Neural progenitor cell (in vitro differentiated cells): ENCODE results near the gene LIG1. TPM values are rescaled to one million over a fixed set of nuclear protein-coding genes. Genes with fewer than 3 reads are reported as not detected.
A peak's percentile ranks its signal among the peaks of the same experiment; 100 is the strongest.

ENCODE experiments used
- DNase-seq: peaks from one replicate; pipeline ENCODE4 v3.0.0-alpha.2; 2016; ENCODE audit warnings: low spot score
- H2AFZ ChIP-seq: fragments of 200-600 bp; sonication (generic); replicated peaks from 2 replicates; pipeline ENCODE4 v1.6.1; 2016; ENCODE audit warnings: antibody characterized with exemption
- H3F3A ChIP-seq: fragments of 200-600 bp; sonication (generic); 2 replicates; pipeline ENCODE4 v1.6.1; 2016; ENCODE audit warnings: antibody characterized with exemption, low read depth
- H3K27ac ChIP-seq: fragments of 200-600 bp; sonication (generic); 2 replicates; pipeline ENCODE4 v1.5.1; 2016; ENCODE audit warnings: mild to moderate bottlenecking
- H3K27me3 ChIP-seq: fragments of 200-600 bp; sonication (generic); 2 replicates; pipeline ENCODE4 v1.6.1; 2016; ENCODE audit warnings: mild to moderate bottlenecking, moderate library complexity
- H3K36me3 ChIP-seq: fragments of 200-600 bp; sonication (generic); 2 replicates; pipeline ENCODE4 v1.5.1; 2016
- H3K4me1 ChIP-seq: fragments of 200-600 bp; sonication (generic); 2 replicates; pipeline ENCODE4 v1.6.1; 2016; ENCODE audit warnings: mixed run types
- H3K4me2 ChIP-seq: fragments of 200-600 bp; sonication (generic); 2 replicates; pipeline ENCODE4 v1.6.1; 2016
- H3K4me3 ChIP-seq: fragments of 200-600 bp; sonication (generic); 2 replicates; pipeline ENCODE4 v1.5.1; 2016
- H3K79me2 ChIP-seq: fragments of 200-600 bp; sonication (generic); 2 replicates; pipeline ENCODE4 v1.6.1; 2016; ENCODE audit warnings: low read depth
- H3K9ac ChIP-seq: fragments of 200-600 bp; sonication (generic); 2 replicates; pipeline ENCODE4 v1.6.1; 2016
- H3K9me3 ChIP-seq: fragments of 200-600 bp; sonication (generic); 2 replicates; pipeline ENCODE4 v1.5.1; 2016; ENCODE audit warnings: low read depth
- H4K20me1 ChIP-seq: fragments of 200-600 bp; sonication (generic); 2 replicates; pipeline ENCODE4 v1.6.1; 2016; ENCODE audit warnings: low read depth
- H3K27ac Mint-ChIP-seq: 3 replicates; pipeline ENCODE4 v1.8.0; 2021; ENCODE audit warnings: mixed read lengths
- H3K27me3 Mint-ChIP-seq: 2 replicates; pipeline ENCODE4 v1.8.0; 2022; ENCODE audit warnings: low read depth, mild to moderate bottlenecking, inconsistent platforms, moderate library complexity, mixed read lengths; ENCODE audit not compliant: insufficient read depth
- H3K36me3 Mint-ChIP-seq: 3 replicates; pipeline ENCODE4 v1.8.0; 2021; ENCODE audit warnings: mixed read lengths
- H3K4me1 Mint-ChIP-seq: 3 replicates; pipeline ENCODE4 v1.8.0; 2021; ENCODE audit warnings: mixed read lengths
- H3K4me3 Mint-ChIP-seq: 3 replicates; pipeline ENCODE4 v1.8.0; 2021; ENCODE audit warnings: mild to moderate bottlenecking, moderate library complexity, mixed read lengths
- H3K9me3 Mint-ChIP-seq: 3 replicates; pipeline ENCODE4 v1.8.0; 2020; ENCODE audit warnings: mixed read lengths
- CTCF ChIP-seq: fragments of 200-600 bp; sonication (generic); IDR thresholded peaks from 2 replicates; pipeline ENCODE4 v1.5.1; 2017; ENCODE audit warnings: antibody characterized with exemption, mild to moderate bottlenecking
- EZH2 ChIP-seq: fragments of 200-600 bp; sonication (generic); IDR thresholded peaks from 2 replicates; pipeline ENCODE4 v1.6.1; 2017; ENCODE audit warnings: antibody characterized with exemption, mild to moderate bottlenecking, moderate library complexity
- EZH2phosphoT487 ChIP-seq: fragments of 200-600 bp; sonication (generic); IDR thresholded peaks from 2 replicates; pipeline ENCODE4 v1.6.1; 2017; ENCODE audit warnings: antibody characterized with exemption
- total RNA-seq: library from RNA; depleted of rRNA; stranded (reverse); fragments of >200 nt; gene quantifications from 2 replicates; pipeline ENCODE4 v1.2.3, GENCODE V29; 2015; ENCODE audit warnings: low replicate concordance

Gene LIG1
- total RNA-seq, 1 donor from 2014 or later: 40.0 TPM

DNA sequence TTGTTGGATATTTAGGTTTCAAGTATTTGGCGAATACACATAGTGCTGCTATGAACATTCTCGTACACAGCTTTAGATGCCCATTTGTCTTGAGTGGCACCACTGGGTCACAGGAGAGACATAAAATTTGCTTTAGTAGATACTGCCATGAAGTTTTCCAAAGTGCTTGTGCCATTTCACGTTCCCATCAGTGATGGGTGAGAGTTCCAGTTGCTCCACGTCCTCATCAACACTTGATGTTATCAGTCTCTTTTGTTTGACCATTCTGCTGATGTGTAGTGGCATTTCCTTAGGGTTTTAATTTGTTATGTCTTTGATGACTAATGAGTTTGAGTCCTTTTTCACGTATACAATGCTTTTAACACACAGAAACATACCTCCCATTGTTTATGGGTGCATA is 11.4 kb upstream of the LIG1 start:
- no peak for TF ChIP-seq EZH2
- TF ChIP-seq EZH2phosphoT487: no peak
- no peak for TF ChIP-seq CTCF
- no peak for DNase-seq
- peaks cover 3% of the 10 kb centered on the region for H3K27me3 Mint-ChIP-seq

DNA sequence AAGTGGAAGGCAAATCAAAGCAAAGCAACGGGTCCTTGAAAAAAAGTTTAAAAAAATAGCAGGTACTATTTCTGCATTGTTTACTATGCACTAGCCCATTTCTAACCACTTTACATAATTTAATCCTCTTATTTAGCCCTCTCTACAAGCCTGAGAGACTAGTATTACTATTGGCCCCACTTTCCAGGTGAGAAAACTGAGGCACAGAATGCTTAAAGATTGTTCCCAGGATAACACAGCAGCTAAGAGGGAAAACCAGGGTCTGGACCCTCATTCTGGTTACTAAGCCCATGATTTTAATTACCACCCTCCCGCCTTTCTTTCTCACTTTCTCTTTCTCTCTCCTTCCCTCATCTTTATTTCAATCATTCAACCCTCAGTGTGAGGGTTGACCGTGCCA is 6.1 kb upstream of the LIG1 start:
- Histone ChIP-seq H3K4me2 (no peak overlapping the region), H3K4me1 (peaks cover 2% of the 10 kb centered on the region), H3K9me3 (peaks cover 3% of the 10 kb centered on the region), H3K4me3 (no peak overlapping the region), H3K27ac (no peak overlapping the region), H4K20me1 (no peaks in the 10 kb centered on the region), H2AFZ (no peak overlapping the region), H3K27me3 (no peaks in the 10 kb centered on the region), H3K36me3 (peaks cover 3% of the 10 kb centered on the region), H3K9ac (no peak overlapping the region), H3F3A (peaks cover 1% of the 10 kb centered on the region), H3K79me2 (peaks cover 11% of the 10 kb centered on the region)
- Mint-ChIP-seq H3K36me3 (peaks cover 46% of the 10 kb centered on the region), H3K27me3 (peaks cover 6% of the 10 kb centered on the region), H3K27ac (peak overlapping the region; percentile 91), H3K4me1 (peaks cover 3% of the 10 kb centered on the region), H3K9me3 (peaks cover 7% of the 10 kb centered on the region), H3K4me3 (no peak overlapping the region)
- DNase-seq: no peak
- TF ChIP-seq EZH2 (no peak), EZH2phosphoT487 (no peak), CTCF (no peak)

More for the DNA sequence above, 11.4 kb upstream of the LIG1 start:
- no peaks in the 10 kb centered on the region for H3K4me1 Mint-ChIP-seq
- H3K36me3 ChIP-seq: peaks cover 11% of the 10 kb centered on the region
- H3K27ac ChIP-seq: no peak overlapping the region
- H3K4me3 ChIP-seq: no peak overlapping the region
- no peaks in the 10 kb centered on the region for H4K20me1 ChIP-seq
- peaks cover 8% of the 10 kb centered on the region for H3K9me3 ChIP-seq
- H3K4me3 Mint-ChIP-seq: no peak overlapping the region
- H3K4me1 ChIP-seq: no peaks in the 10 kb centered on the region
- no peak overlapping the region for H3K4me2 ChIP-seq
- H3K36me3 Mint-ChIP-seq: peaks cover 45% of the 10 kb centered on the region
- no peaks in the 10 kb centered on the region for H3K79me2 ChIP-seq
- H2AFZ ChIP-seq: no peak overlapping the region
- H3K9me3 Mint-ChIP-seq: peaks cover 15% of the 10 kb centered on the region
- H3F3A ChIP-seq: peaks cover 17% of the 10 kb centered on the region
- no peaks in the 10 kb centered on the region for H3K27me3 ChIP-seq
- no peak overlapping the region for H3K27ac Mint-ChIP-seq
- no peak overlapping the region for H3K9ac ChIP-seq

DNA sequence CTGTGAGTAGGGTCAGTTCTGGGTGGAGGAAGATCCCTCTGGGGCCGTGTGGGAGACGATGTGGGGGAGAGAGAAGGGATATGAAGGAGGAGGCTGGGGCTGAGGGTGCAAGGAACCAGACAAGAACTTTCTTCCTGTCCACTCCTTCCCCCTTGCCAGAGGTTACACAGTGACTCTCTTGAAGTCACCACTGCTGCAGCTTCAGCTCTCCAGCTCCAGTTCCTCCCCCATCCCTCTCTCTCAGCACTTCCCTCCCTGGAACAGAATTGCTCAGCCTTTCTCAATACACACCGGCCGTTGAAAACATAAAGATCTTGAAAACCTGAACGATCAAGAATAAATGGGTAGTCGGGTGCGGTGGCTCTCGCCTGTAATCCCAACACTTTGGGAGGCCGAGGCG is 5.4 kb upstream of the LIG1 start:
- Histone ChIP-seq H3K36me3 (no peaks in the 10 kb centered on the region), H3F3A (no peaks in the 10 kb centered on the region), H3K27ac (no peak overlapping the region), H4K20me1 (no peaks in the 10 kb centered on the region), H3K4me2 (no peak overlapping the region), H3K4me3 (no peak overlapping the region), H3K9ac (no peak overlapping the region), H2AFZ (no peak overlapping the region), H3K79me2 (peaks cover 16% of the 10 kb centered on the region), H3K4me1 (peaks cover 4% of the 10 kb centered on the region), H3K9me3 (no peaks in the 10 kb centered on the region), H3K27me3 (no peaks in the 10 kb centered on the region)
- H3K27me3 Mint-ChIP-seq: peaks cover 6% of the 10 kb centered on the region
- no peak overlapping the region for H3K4me3 Mint-ChIP-seq
- peaks cover 3% of the 10 kb centered on the region for H3K9me3 Mint-ChIP-seq
- H3K36me3 Mint-ChIP-seq: peaks cover 42% of the 10 kb centered on the region
- peak overlapping the region; percentile 43 for H3K27ac Mint-ChIP-seq
- DNase-seq: no peak
- peaks cover 7% of the 10 kb centered on the region for H3K4me1 Mint-ChIP-seq
- no peak for TF ChIP-seq EZH2phosphoT487
- no peak for TF ChIP-seq CTCF
- no peak for TF ChIP-seq EZH2
